HFF-Myc (cell line): ENCODE data around the gene USO1.

ENCODE experiments used
- DNase-seq: peaks from one replicate; pipeline ENCODE4 v3.0.0-alpha.2; 2011; ENCODE audit warnings: low read depth; ENCODE audit errors: extremely low read depth
- H3K4me3 ChIP-seq: replicated peaks from 2 replicates; pipeline ENCODE4 v1.5.1; 2011; ENCODE audit warnings: low read depth, mild to moderate bottlenecking, control low read depth, low read length
- TF ChIP-seq, protein P1 (sequence below): IDR thresholded peaks from 2 replicates; pipeline ENCODE4 v1.5.1; 2012; ENCODE audit warnings: mild to moderate bottlenecking, low read depth, low read length, control low read depth; ENCODE audit errors: missing control alignments

The USO1 gene

DNA sequence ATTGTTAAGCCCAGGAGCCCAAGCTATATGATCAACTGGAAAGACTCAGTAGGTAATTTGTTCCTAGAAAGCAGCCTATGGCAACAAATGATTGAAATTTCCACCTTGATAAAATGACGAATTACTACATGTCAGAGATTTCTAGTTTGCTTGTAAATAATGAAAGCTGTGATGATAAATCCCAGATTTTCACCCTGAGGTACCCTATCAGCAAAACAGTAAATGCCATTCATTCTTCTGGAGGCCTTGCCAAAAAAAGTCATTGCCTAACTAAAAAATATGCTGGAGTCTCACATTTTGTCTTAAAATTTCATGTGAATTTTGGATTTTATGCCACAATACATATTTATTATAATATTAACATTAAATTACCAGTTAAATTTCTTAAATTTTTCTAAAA is 106.5 kb downstream of the USO1 start:
- TF ChIP-seq, protein P1, sequence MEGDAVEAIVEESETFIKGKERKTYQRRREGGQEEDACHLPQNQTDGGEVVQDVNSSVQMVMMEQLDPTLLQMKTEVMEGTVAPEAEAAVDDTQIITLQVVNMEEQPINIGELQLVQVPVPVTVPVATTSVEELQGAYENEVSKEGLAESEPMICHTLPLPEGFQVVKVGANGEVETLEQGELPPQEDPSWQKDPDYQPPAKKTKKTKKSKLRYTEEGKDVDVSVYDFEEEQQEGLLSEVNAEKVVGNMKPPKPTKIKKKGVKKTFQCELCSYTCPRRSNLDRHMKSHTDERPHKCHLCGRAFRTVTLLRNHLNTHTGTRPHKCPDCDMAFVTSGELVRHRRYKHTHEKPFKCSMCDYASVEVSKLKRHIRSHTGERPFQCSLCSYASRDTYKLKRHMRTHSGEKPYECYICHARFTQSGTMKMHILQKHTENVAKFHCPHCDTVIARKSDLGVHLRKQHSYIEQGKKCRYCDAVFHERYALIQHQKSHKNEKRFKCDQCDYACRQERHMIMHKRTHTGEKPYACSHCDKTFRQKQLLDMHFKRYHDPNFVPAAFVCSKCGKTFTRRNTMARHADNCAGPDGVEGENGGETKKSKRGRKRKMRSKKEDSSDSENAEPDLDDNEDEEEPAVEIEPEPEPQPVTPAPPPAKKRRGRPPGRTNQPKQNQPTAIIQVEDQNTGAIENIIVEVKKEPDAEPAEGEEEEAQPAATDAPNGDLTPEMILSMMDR = no peak
- no peak overlapping the region for H3K4me3 ChIP-seq
- DNase-seq = no peak

DNA sequence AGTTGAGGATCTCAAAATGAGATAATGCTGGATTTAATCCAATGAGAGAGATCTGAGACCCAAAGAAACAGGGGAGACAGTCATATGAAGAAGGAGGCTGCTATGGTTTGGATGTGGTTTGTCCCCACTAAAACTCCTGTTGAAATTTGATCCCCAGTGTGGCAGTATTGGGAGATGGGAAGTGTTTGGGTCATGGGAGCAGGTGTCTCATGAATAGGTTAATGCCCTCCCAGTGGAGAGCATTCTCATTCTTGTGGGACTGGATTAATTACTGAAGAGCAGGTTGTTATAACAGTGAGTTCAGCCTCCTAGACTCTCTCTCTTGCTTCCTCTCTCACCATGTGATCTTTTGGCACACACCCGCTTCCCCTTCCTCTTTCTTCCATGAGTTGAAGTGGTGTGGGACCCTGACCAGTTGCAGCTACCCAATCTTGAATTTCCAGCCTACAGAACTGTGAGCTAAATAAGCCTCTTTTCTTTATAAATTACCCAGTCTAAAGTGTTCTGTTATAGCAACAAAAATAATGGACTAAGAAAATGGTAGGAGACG is 107.6 kb downstream of the USO1 start:
- TF ChIP-seq, protein P1 = no peak
- no peak for DNase-seq
- H3K4me3 ChIP-seq = no peak overlapping the region

DNA sequence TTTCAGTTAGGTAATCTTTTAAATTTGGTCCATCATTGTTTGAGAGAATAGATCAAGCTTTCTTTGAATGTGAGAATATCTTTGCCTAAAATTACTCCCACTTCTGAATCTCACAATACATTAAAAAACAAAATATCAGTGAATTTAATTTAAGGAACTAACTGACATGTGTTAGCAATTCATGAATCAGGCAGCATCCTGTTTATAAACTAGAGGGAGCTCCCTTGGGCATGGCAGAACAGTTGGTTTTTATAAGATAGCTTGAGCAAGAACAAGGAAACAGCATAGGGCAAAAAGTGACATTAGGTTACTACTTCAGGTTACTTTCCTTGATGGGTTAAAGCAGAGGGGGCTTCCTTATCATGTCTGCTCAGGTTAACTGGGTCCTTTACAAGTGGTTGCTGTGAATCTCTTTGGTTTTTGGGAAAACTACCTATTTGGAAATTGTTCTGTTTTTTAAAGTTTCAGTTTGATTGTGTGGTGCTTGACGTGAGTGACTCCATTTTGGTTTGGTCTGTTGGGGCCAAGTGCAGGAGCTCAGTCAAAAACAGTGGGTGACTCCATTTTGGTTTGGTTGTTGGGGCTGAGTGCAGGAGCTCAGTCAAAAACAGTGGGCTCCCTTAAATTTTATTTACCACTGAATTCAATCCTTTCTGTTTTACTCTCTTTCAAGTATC is 109.9 kb downstream of the USO1 start:
- DNase-seq = no peak
- TF ChIP-seq, protein P1 = no peak

GRCh38 chr4:75834772-75835154 is 110.4 kb downstream of the USO1 start:
- no peak overlapping the region for H3K4me3 ChIP-seq
- no peak for DNase-seq
- TF ChIP-seq, protein P1 = no peak

More for the DNA sequence above, 109.9 kb downstream of the USO1 start:
- no peak overlapping the region for H3K4me3 ChIP-seq

GRCh38 chr4:75841641-75842520 is 117.5 kb downstream of the USO1 start:
- no peak for DNase-seq
- no peak overlapping the region for H3K4me3 ChIP-seq
- TF ChIP-seq, protein P1 = no peak

DNA sequence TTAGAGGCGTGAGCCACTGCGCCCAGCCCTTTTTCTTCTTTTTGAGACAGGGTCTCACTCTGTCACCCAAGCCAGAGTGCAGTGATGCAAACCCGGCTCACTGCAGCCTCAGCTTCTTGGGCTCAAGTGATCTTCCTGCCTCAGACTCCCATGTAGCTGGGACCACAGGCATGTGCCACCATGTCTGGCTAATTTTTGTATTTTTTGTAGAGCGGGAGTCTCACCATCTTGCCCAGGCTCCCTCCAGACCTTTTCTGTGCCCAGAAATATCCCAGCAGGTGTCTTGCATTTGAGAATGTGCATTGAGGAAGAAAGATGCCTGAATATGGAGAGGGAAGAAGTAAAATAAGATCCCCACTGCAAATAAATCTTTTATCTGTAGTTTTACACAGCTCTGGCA is 119.2 kb downstream of the USO1 start:
- TF ChIP-seq, protein P1 = no peak
- H3K4me3 ChIP-seq = no peak overlapping the region
- no peak for DNase-seq
